D721Med (cell line): Measurements from ENCODE around the gene BRD3.

ENCODE experiments used
- DNase-seq: peaks from one replicate; pipeline ENCODE4 v3.0.0; 2011; ENCODE audit warnings: low spot score; ENCODE audit not compliant: insufficient read length
- FAIRE-seq: peaks from 2 replicates; lab custom pipeline; 2011; peaks lifted over from hg19 to GRCh38; lab: Jason Lieb, UNC
- TF ChIP-seq, protein P1 (sequence below): IDR thresholded peaks from 2 replicates; pipeline ENCODE4 v1.5.1; 2012; ENCODE audit warnings: mild to moderate bottlenecking, control low read depth; ENCODE audit not compliant: insufficient read depth; ENCODE audit errors: missing control alignments

The BRD3 gene

DNA sequence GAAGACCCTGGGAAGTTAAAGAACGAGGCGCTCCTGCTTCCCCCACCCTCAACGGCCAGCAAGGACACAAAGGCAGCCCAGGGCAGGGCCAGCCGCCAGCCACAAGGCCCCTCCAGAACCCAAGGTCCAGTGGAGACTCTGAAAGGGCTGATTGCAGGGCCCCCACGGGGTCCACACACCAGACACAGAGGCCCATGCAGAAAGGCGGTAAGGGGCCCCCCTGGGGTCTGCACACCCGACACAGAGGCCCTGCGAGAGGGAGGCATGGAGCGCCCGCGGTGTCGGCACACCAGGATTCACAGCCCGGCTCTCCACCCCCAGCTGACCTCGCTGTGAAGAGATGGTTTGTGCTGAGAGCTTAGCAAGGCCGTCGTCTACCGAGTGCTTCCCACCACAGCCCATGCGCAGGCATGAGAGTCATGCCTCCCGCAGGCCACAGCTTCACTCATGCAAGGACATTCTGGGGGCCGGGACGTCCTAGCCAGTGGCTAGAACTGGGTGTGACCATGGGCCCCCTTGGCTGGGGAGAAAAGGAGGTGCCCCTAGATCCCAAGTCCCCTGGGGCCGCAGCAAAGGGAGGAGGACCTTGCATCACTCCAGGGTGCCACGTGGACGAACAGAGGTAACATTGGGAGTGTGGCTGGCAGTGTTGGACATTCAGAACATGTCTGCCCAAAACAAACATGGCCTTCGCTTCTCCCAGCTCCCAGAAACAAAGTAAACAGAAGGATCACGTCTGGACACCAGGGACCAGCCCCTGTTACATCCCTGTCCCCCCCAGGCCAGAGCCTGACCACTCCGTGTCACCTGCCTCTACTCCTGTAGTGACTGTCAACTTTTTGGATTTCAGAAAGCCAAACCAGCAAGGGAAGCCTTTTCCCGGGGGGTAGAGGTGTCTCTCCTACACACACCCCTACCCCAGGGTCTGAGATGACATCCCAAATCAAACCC is 9.8 kb downstream of the BRD3 start:
- TF ChIP-seq, protein P1, sequence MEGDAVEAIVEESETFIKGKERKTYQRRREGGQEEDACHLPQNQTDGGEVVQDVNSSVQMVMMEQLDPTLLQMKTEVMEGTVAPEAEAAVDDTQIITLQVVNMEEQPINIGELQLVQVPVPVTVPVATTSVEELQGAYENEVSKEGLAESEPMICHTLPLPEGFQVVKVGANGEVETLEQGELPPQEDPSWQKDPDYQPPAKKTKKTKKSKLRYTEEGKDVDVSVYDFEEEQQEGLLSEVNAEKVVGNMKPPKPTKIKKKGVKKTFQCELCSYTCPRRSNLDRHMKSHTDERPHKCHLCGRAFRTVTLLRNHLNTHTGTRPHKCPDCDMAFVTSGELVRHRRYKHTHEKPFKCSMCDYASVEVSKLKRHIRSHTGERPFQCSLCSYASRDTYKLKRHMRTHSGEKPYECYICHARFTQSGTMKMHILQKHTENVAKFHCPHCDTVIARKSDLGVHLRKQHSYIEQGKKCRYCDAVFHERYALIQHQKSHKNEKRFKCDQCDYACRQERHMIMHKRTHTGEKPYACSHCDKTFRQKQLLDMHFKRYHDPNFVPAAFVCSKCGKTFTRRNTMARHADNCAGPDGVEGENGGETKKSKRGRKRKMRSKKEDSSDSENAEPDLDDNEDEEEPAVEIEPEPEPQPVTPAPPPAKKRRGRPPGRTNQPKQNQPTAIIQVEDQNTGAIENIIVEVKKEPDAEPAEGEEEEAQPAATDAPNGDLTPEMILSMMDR: no peak
- no peak for FAIRE-seq
- DNase-seq: no peak

DNA sequence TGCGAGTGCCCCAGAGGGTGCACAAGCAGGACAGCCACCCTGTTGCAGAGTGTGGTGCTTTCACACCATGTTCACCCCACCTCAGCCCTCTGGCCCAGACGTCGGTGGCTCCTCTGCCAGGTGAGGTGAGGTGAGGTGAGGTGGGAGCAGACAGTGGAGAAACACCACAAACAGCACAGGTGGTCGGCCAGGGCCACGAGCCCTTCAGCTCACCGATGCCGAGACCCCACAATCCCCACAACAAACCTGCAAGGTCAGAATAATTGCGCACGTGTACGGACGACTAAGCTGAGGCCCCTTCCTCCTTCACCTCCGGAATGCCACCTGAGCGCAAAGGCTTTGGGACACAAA is 10.5 kb downstream of the BRD3 start:
- FAIRE-seq (no peak), DNase-seq (no peak)
- TF ChIP-seq, protein P1: no peak

DNA sequence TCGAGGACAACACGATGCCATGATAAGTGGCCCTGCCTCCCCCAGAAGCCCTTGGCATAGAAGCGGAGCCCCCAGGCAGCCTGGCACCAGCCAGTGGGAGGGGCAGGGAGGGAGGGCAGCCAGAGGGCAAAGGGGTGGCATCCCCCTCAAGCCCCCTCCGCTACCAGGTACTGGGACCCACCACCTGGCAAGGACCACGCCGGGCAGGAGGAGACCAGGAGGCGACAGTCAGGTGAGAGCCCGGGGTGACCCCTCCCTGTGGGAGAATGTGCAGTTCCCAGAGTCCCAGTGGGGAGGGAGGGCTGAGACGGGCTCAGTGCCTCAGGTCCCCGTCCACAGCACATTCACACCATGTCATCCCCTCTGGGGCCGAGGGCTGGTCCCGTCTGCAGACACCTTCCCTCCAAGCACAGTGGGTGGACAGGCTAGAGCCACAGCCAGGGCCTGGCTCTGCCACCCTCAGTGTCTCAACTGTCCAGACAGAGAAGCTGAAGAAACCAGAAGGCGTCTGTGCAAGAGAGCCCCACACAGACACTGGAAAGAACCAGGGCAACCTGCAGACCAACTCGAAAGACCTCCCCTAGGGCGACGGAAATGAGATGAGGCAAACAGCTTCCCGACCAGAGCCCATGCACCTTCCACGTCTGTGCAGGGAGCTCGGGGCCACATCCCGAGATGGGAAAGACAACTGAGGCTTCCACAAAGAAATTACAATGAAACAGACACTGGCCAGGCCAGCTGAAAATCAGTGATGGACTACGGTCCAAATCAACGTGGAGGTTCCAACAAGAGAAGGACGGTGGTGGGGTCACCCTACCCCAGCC is 11.1 kb downstream of the BRD3 start:
- FAIRE-seq: no peak
- DNase-seq: no peak
- TF ChIP-seq, protein P1: no peak

DNA sequence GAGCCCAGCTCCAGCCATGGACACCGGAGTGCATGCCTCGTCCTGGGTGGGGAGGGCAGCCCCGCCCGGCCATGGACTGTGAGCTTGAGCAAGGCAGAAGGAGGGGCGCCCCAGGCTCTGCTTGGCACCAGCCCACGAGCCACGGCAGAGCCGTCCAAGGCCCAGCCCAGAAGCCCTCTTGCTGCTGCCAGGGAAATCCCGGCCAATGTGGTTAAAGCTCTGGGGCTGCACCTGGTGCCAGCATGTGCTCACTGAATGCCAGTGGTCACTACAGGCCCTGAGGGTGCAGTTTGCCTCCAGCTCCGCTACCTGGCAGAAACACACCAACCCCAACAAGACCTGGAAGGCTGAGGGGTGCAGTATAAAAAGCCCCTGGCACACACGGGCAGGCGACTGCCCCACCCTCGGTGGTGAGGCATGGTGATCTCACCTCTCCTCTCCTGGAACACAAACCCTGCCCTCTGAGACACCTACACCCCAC is 11.8 kb downstream of the BRD3 start:
- TF ChIP-seq, protein P1: no peak
- DNase-seq (no peak), FAIRE-seq (no peak)

DNA sequence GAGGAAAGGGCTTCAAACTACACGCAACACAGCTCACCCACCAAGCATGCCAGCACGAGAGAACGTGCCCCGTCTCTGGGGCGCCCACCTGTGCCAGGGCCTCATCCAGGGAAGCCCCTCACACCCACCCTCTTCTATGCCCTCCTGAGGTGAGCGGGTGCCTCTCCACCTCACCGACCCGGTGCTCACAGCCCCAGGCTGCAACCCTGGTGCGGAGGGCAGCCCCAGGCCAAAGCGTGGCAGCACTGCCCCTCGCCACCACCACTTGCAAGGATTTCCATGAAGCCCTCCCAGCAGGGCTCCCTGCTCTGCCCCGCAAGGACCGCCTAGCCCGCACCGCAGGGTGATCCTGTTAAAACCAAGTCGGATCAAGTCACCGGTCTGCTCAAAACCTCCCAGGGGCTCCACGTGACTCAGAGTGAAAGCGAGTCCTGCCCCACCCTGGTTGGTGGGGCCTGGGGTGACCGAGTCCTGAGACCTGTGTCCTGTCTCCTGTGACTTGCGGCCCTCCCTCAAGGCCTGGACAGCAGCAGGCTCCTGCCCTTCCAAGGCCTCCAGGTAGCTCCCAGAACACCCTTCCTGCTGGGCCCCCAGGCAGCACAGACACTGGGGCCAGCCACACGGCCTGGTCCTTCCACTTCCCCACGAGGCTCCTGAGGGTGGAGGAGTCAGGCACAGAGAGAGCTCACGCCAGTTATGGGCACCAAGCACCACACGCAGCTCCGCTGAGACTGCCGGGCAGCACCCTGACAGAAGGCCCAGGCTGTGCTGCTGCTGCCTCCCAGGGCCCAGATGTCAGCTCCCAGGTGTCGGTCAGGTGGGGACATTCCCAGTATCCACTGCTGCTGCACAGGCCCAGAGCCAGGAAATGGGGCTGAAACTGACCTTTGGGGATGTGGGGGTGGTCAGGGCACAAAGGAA is 12.7 kb downstream of the BRD3 start:
- no peak for DNase-seq
- FAIRE-seq: no peak
- TF ChIP-seq, protein P1: no peak

DNA sequence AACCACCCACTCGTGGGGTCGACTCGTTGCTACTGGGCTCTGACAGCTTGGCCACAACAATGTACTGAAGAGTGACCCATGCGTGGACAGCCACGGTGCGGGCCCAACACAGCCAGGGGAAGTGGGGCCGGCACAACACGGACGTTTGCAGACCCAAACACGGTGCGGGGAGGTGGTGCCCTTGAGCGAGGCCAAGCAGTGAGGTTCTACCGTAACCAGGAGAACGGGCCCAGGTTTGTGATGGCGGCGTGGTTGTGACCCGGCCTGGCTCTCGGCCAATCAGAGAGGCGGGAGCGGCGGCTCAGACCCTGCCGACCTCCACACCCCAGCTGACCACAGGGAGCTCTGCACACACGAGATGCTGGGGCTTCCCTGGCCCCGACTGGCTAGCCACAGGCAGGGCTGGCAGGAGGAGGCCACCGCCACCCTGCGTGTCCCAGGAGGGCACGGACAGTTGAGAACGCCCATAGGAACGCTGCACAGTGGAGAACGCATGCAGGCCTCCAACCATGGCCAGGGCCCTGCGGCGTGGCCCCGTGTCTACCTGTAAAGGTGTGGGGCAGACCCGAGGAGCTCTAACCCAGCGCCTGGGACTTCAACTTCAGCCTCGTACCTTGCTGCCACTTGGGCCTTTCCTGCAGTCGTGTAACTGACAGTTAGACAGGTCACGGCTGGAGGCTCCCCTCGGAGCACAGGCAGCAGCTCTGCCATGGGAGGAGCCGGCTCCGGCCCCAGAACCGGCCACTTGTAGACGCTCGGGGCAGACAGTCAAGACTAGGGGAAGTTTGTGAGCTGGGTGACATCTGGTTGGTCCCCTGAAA is 13.7 kb downstream of the BRD3 start:
- no peak for FAIRE-seq
- no peak for DNase-seq
- TF ChIP-seq, protein P1: no peak
